ENCODE results near the gene STARD9.

Gene STARD9

DNA sequence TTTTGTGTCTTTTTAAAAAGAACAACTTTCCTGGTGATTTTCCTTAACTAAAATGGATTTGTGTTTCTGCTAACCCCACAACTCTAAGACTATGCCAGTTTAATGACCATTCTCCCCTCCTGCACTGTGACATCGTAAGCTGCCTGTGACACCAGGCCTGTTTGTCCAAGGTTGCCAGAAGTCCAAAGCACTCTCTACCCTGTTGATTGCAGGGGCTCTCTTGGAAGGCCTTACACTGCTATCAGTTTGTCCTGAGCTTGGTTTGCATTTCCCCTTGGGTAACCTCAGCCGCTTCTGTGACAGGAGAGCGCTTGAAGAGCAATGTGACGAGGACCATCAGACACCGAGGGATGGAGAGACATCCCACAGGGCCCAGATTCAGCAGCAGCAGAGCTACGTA, 105.7 kb downstream of the STARD9 start:
- intact Hi-C loops (cut with DNase I) = no loop called here
- DNase-seq = peak in 1 of 42 donors; percentile 20

DNA sequence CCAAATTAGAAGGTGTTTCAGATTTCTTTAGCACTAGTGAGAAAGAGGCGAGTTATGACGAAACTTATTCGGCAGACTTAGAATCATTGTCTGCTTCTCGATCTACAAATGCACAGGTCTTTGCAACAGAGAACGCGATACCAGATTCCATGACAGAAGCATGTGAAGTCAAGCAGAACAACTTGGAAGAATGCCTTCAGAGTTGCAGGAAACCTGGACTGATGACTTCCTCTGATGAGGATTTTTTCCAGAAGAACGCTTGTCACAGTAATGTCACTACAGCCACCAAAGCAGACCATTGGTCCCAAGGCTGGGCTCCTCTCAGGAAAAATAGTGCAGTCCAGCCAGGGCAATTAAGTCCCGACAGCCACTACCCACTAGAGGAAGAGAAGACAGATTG, 110.9 kb downstream of the STARD9 start:
- intact Hi-C loops (cut with DNase I) = no loop called here
- no peak for DNase-seq

DNA sequence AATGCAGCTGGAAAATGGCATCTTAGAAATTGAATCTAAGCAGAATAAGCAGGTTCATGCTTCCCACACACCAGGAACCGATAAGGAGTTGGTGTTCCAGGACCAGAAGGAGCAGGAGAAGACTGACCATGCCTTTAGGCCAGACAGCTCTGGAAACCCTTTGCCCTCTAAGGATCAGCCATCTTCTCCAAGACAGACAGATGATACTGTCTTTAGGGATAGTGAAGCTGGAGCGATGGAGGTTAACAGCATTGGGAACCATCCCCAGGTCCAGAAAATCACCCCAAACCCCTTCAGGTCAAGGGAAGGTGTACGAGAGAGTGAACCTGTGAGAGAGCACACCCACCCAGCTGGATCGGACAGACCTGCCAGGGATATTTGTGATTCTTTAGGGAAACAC, 112.3 kb downstream of the STARD9 start:
- no peak for DNase-seq
- intact Hi-C loops (cut with DNase I) = no loop called here

DNA sequence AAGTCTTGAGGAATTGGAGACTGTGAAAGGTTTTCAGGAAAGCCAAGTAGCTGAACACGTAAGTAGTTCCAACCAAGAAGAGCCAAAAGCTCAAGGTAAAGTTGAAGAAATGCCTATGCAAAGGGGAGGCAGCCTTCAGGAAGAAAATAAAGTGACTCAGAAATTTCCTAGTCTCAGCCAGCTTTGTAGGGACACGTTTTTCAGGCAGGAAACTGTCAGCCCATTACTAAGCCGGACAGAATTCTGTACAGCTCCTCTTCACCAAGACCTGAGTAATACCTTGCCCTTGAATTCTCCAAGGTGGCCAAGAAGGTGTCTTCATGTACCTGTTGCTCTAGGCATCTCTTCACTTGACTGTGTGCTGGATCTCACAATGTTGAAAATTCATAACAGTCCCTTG, 112.9 kb downstream of the STARD9 start:
- no peak for DNase-seq
- intact Hi-C loops (cut with DNase I) = no loop called here

GRCh38 chr15:42691308-42691707, 115.9 kb downstream of the STARD9 start:
- peak in 1 of 42 donors; percentile 14 for DNase-seq
- intact Hi-C loops (cut with DNase I) = no loop called here

- intact Hi-C loops (cut with DNase I) = no loop called here
- peak in 1 of 42 donors; percentile 17 for DNase-seq
Measured at GRCh38 chr15:42691770-42692169, 116.4 kb downstream of the STARD9 start.

GRCh38 chr15:42692536-42692935, 117.1 kb downstream of the STARD9 start:
- no peak for DNase-seq
- intact Hi-C loops (cut with DNase I) = no loop called here

DNA sequence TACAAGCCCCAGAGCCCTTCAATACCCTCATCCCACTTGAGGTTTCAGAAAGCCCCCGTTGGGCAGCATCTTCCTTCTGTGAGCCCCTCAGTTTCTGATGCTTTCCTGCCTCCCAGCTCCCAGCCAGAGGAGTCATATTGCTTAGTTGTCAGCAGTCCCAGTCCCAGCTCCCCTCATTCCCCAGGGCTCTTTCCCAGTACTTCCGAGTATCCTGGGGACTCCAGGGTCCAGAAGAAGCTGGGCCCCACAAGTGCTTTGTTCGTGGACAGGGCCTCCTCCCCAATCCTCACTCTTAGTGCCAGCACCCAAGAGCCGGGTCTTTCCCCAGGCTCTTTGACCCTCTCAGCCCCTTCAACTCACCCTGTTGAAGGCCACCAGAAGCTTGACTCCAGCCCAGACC, 117.6 kb downstream of the STARD9 start:
- peak in 2 of 42 donors; percentile 1 to 4 for DNase-seq

DNA sequence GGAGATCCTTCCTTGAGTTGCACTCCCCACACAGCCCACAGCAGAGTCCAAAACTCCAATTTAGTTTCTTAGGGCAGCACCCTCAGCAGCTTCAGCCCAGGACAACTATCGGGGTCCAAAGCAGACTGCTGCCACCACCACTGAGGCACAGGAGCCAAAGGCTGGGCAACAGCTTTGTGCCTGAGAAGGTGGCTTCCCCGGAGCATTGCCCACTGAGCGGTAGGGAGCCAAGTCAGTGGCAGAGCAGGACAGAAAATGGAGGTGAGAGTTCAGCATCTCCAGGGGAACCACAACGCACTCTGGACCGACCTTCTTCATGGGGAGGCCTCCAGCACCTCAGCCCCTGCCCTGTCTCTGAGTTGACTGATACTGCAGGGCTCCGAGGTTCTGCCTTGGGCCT, 118.1 kb downstream of the STARD9 start:
- intact Hi-C loops (cut with DNase I) = no loop called here
- DNase-seq = peak in 1 of 42 donors; percentile 26

More for the DNA sequence above, 117.6 kb downstream of the STARD9 start:
- intact Hi-C loops (cut with DNase I) = no loop called here

- intact Hi-C loops (cut with DNase I) = loop anchor here (2.0 kb wide), 1 partner anchor 25 kb away; no protein-coding TSS in a partner anchor
- DNase-seq = peak in 1 of 42 donors; percentile 24
Measured at GRCh38 chr15:42693942-42694341, 118.5 kb downstream of the STARD9 start.

GRCh38 chr15:42694398-42694797, 119.0 kb downstream of the STARD9 start:
- peak in 1 of 42 donors; percentile 23 for DNase-seq
- intact Hi-C loops (cut with DNase I) = loop anchor here (2.0 kb wide), 1 partner anchor 24 kb away; no protein-coding TSS in a partner anchor

DNA sequence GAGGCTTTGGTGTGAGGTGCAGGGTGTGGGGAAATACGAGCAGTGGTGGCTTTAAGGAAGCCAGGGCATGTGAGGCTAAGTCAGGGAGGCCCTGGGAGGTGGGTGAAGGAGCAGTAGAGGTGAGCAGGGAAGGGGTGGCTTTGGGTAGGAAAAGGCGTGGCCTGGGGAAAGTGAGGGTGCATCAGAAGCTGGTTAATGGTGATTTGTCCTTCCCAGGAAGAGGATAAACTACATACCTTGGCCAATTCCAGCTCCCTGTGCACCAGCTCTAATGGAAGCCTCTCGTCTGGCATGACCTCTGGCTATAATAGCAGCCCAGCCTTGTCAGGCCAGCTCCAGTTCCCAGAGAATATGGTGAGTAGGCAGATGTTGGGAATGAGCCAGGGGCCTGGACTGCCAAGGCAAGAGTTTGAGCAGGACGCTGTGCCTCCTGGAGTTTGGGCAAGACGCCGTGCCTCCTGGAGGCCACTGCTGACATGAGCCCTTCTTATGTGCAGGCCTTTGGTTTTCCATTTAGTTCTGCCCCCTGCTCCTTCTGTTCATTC, 120.2 kb downstream of the STARD9 start:
- intact Hi-C loops (cut with DNase I) = loop anchor here (2.0 kb wide), 1 partner anchor 23 kb away; no protein-coding TSS in a partner anchor
- peak in 1 of 42 donors; percentile 30 for DNase-seq

- peak in 30 of 42 donors; percentile 8 to 80 (median 41) for DNase-seq
- intact Hi-C loops (cut with DNase I) = no loop called here
Measured at GRCh38 chr15:42696626-42697025, 121.2 kb downstream of the STARD9 start.

- DNase-seq = peak in 40 of 42 donors; percentile 15 to 86 (median 64)
- intact Hi-C loops (cut with DNase I) = loop anchor here (10.0 kb wide), 1 partner anchor 220 kb away; the partner anchor contains the start of gene TTBK2
Measured at GRCh38 chr15:42704492-42704926, 129.1 kb downstream of the STARD9 start.

DNA sequence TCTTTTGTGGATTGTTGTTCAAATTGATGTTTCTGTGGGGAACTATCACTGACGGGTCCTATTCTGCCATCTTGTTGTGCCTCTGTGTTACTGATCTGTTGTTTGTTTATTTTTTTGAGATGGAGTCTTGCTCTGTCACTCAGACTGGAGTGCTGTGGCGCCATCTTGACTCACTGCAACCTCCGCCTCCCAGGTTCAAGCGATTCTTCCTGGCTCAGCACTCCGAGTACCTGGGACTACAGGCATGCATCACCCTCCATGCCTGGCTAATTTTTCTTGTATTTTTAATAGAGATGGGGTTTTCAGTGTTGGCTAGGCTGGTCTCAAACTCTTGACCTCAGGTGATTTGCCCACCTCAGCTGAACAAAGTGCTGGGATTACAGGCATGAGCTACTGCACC, 129.9 kb downstream of the STARD9 start:
- peak in 2 of 42 donors; percentile 4 to 8 for DNase-seq
- intact Hi-C loops (cut with DNase I) = loop anchor here (10.0 kb wide), 1 partner anchor 219 kb away; the partner anchor contains the start of gene TTBK2

DNA sequence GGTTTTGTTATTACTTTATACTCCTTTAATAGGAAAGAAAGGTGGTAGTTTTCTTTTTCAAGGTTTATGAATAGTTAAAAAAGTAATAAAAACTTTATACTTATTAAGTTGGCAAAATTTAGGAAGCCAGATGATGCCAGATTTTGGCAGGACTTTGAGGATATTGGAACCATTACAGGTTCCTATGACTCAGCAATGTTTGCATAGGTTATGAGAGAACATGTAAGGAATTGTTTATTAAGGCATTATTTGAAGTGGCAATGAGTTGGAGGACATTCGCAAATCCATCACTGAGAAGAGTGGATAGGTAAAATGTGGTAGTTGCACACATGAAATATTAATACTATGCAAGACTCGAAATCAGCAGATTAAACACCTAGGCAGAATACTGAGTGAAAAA, 131.7 kb downstream of the STARD9 start:
- peak in 1 of 42 donors; percentile 8 for DNase-seq
- intact Hi-C loops (cut with DNase I) = loop anchor here (10.0 kb wide), 1 partner anchor 218 kb away; the partner anchor contains the start of gene TTBK2

DNA sequence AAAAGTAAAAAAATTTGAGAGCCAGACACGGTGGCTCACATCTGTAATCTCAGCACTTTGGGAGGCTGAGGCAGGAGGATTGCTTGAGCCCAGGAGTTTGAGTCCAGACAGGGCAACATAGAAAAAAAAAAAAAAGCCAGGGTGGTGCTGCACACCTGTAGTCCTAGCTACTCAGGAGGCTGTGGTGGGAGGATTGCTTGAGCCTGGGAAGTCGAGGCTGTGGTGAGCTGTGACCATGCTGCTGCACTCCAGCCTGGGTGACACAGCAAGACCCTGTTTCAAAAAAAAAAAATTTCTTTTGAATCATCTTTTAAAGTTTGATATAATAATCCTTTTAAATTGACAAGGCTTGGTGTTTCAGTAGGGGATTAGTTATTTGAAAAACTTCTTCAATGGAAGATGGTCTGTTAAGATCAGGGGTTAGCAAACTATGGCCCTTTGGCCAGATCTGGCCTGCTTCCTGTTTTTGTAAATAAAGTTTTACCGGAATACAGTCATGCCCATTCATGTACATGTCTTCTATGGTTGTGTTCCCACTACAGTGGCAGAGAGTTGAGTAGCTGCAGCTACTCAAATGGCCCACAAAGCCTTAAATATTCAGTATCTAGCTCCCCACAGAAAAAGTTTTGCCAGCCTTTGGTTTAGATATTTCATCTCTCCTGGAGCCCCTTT, 132.6 kb downstream of the STARD9 start:
- DNase-seq = peak in 3 of 42 donors; percentile 12 to 24 (median 16)
- intact Hi-C loops (cut with DNase I) = loop anchor here (10.0 kb wide), 1 partner anchor 217 kb away; the partner anchor contains the start of gene TTBK2

- no peak for DNase-seq
Measured at GRCh38 chr15:42710662-42711061, 135.3 kb downstream of the STARD9 start.

DNA sequence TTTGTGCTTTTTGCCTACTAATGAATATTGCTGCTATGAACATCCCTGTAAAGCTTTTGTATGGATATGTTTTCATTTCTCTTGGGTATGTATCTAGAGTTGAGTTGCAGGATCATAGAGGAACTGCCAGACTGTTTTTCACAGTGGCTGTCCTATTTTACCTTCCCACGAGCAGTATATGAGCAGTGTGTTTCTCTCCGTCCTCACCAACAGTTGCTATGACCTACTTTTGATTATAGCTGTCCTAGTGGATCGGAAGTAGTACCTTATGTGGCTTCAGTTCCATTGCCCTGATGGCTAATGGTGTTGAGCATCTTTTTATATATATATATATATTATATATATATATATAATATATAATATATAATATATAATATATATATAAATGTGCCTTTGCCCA, 136.3 kb downstream of the STARD9 start:
- intact Hi-C loops (cut with DNase I) = no loop called here
- no peak for DNase-seq

More at GRCh38 chr15:42710662-42711061, 135.3 kb downstream of the STARD9 start:
- intact Hi-C loops (cut with DNase I) = no loop called here

- intact Hi-C loops (cut with DNase I) = no loop called here
- DNase-seq = peak in 3 of 42 donors; percentile 3 to 18 (median 4)
Measured at GRCh38 chr15:42712584-42712983, 137.2 kb downstream of the STARD9 start.

All from head of caudate nucleus (tissue), 42 donors.